Fibroblast of the aortic adventitia (primary cell): ENCODE data around the gene TAF11. TPM values are rescaled to one million over a fixed set of nuclear protein-coding genes. Genes with fewer than 3 reads are reported as not detected.
"Not testable (repeated sequence)": the region's sequence is repeated elsewhere in the genome, so short reads cannot be mapped to it uniquely, and the experiment has no call there.

Experiments
- DNase-seq: peaks from one replicate; pipeline ENCODE4 v3.0.0-alpha.2; 2010; ENCODE audit warnings: low read depth
- H3K4me3 ChIP-seq: 2 replicates; pipeline ENCODE4 v1.5.1; 2011; ENCODE audit warnings: low read depth, mild to moderate bottlenecking, control low read depth, low read length, moderate library complexity
- total RNA-seq: library from RNA; depleted of rRNA; stranded (reverse); fragments of >200 nt; gene quantifications from 2 replicates; pipeline ENCODE4 v1.2.3, GENCODE V29; 2012; ENCODE audit warnings: low replicate concordance
- TF ChIP-seq, protein P1 (sequence below): IDR thresholded peaks from 2 replicates; pipeline ENCODE4 v1.5.1; 2011; ENCODE audit warnings: mild to moderate bottlenecking, low read length, control low read depth, inconsistent platforms; ENCODE audit not compliant: insufficient read depth

Gene TAF11
- total RNA-seq, 1 donor = 14.1 TPM

DNA sequence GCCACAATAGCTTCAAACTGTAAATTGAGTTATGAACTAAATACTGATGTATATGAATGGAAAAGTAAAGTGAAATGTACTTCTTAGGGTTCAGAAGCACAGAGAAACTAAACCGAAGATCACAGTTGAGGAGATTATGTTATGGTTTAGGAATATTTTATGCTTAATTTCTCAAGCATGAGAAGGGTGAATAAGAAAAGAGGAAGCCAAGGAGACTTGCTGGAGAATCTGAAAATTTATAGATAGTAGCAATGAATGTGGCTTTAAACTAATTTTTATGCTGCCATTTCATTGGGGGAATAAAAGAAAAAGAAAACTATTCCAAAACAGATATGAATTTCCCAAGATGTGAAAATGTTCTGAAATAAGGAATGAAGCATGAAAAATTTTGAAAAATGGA, 6.9 kb upstream of the TAF11 start:
- no peak overlapping the region for H3K4me3 ChIP-seq
- no peak for DNase-seq
- TF ChIP-seq, protein P1, sequence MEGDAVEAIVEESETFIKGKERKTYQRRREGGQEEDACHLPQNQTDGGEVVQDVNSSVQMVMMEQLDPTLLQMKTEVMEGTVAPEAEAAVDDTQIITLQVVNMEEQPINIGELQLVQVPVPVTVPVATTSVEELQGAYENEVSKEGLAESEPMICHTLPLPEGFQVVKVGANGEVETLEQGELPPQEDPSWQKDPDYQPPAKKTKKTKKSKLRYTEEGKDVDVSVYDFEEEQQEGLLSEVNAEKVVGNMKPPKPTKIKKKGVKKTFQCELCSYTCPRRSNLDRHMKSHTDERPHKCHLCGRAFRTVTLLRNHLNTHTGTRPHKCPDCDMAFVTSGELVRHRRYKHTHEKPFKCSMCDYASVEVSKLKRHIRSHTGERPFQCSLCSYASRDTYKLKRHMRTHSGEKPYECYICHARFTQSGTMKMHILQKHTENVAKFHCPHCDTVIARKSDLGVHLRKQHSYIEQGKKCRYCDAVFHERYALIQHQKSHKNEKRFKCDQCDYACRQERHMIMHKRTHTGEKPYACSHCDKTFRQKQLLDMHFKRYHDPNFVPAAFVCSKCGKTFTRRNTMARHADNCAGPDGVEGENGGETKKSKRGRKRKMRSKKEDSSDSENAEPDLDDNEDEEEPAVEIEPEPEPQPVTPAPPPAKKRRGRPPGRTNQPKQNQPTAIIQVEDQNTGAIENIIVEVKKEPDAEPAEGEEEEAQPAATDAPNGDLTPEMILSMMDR = no peak

DNA sequence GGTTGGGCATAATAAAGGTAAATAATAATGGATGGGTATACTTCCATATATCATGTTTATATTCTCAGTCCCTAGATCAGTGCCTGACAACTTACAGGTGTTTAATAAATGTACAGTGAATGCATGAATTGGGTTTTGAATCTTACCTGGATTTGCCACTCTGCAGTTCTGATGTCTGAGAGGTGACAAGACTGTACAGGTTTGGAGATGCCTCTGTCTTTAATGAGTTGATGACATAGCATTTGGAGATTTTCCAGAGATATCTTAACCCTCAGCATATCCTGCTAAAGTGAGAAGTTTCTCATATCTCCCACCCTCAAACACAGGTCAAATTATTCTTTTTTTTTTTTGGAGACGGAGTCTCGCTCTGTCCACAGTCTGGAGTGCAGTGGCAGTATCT, 3.5 kb upstream of the TAF11 start:
- no peak overlapping the region for H3K4me3 ChIP-seq
- no peak for DNase-seq
- TF ChIP-seq, protein P1 = no peak

DNA sequence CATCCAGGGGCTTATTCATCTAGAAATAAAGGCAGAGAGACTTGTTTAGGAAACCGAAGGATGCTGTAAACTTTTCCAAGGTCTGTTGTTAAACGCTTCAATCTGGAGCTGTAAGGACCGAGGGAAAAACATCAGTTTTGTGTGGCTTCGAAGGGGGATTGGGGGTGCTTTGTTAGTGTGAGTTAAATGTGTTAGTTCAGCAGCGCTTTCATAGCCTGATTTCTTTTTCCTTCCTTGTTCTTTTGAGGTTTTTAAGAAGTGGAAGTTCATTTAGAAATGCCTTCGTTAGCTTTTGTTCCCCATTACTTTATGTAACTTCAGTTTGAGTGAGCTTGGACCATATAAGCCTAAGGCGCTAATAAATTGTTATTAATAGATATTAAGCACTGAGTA, 2.7 kb upstream of the TAF11 start:
- no peak for DNase-seq

DNA sequence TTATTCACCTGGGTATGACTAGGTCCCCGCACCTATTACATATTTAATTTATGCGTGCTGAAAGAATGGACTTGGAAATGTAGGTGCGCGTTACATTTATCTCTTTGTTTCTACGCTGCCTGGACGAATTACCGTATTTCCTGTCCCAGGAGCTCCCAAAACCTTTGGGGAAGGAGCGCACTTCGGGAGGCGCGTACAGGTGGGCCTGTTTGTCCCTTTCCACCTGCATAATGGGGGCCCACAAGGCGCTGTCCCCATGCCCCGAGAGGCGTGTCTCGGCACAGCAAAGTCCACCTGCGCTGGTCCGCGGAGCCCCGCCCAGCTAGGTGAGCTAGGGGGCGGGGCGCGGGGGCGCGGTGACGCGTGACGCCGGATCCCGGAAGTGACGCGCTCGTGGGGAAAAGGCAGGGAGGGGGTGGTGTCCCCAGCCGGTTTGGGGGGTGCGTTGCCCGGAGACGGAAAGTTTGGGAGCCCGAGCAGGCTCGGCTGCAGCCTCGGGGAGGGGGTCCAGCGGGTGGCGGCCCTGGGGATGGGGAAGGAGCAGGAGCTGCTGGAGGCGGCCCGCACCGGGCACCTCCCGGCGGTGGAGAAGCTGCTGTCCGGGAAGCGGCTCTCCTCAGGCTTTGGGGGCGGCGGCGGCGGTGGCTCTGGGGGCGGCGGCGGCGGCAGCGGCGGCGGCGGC, 1.2 kb upstream of the TAF11 start, which contains the start of gene ANKS1A:
Gene ANKS1A, plus strand, starts transcription at position 382 of the 682 bp plus-strand sequence. Its CDS starts 148 bp downstream, at position 530.
- peak; percentile 19 for DNase-seq
- TF ChIP-seq, protein P1 = no peak

More for the DNA sequence above, 2.7 kb upstream of the TAF11 start:
- H3K4me3 ChIP-seq = peak overlapping the region; percentile 91
- TF ChIP-seq, protein P1 = no peak

DNA sequence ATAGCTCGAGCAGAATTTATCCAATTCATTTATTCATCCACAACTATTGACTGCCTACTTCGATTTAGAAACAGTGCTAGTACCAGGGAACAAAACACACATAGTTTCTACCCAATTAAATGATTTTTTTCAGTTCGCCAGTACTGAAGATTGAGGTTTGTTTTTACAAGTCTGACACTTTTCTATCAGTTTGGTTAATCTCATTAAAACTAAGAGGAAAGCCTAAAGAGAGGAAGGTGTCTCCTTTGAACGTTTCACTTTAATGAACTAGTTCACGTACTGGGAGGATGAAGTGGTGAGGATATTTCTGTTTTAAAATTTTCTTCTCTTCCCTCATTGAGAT, 643 bp upstream of the TAF11 start:
- no peak for DNase-seq
- TF ChIP-seq, protein P1 = no peak
- H3K4me3 ChIP-seq = peak overlapping the region; percentile 91

More for the DNA sequence above, 1.2 kb upstream of the TAF11 start, which contains the start of gene ANKS1A:
- H3K4me3 ChIP-seq = peak within 1 kb of the TSS; percentile 91

DNA sequence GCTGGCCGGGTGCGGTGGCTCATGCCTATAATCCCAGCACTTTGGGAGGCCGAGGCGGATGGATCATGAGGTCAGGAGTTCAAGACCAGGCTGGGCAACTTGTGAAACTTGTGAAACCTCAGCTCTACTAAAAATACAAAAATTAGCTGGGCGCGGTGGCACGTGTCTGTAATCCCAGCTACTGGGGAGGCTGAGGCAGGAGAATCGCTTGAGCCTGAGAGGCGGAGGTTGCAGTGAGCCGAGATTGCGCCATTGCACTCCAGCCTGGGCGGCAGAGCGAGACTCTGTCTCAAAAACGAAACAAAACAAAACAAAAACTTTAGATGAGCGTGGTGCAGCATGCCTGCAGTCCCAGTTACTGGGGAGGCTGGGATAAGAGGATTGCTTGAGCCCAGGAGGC, 2.0 kb downstream of the TAF11 start:
- H3K4me3 ChIP-seq, DNase-seq: not testable (repeated sequence)

DNA sequence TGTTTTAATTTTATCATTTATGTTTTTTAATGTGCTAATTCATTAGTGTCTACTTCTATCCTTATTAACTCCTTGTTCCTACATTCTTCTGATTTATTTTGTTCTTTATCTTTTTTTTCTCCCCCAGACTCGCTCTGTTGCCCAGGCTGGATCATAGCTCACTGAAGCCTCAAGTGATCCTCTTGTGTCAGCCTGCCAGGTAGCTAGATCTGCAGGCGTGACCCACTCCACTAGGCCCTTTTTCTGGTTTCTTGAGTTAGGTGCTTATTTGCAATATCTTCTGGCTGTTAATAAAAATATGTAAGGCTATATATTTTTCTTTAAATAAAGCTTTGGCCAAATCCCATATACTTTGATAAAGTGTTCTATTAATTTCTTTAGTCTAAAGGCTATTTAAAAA, 2.8 kb downstream of the TAF11 start:
- no peak for DNase-seq
- TF ChIP-seq, protein P1 = no peak
- no peak overlapping the region for H3K4me3 ChIP-seq

DNA sequence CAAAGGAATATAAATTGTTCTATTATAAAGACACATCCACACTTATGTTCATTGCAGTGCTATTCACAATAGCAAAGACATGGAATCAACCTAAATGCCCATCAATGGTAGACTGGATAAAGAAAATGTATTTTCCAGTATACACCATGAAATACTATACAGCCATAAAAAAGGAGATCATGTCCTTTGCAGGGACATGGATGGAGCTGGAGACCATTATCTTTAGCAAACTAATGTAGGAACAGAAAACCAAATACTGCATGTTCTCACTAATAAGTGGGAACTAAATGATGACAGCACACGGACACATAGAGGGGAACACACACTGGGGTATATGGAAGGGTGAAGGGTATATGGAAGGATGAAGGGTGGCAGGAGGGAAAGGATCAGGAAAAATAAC, 3.8 kb downstream of the TAF11 start:
- not testable (repeated sequence) for DNase-seq, H3K4me3 ChIP-seq
